Astrocyte (in vitro differentiated cells and primary cell): Measurements from ENCODE around the gene FLACC1. TPM values are rescaled to one million over a fixed set of nuclear protein-coding genes. Genes with fewer than 3 reads are reported as not detected.

Source experiments
- DNase-seq: peaks from one replicate; pipeline ENCODE4 v3.0.0-alpha.2; 2010; ENCODE audit warnings: low read depth
- FAIRE-seq: peaks from 2 replicates; lab custom pipeline; 2011; peaks lifted over from hg19 to GRCh38; lab: Jason Lieb, UNC
- H2AFZ ChIP-seq: 2 replicates; pipeline ENCODE4 v1.6.0; 2012; ENCODE audit warnings: low read depth, low read length, inconsistent platforms
- H3K27ac ChIP-seq: 2 replicates; pipeline ENCODE4 v1.5.1; 2011; ENCODE audit warnings: low read depth, low read length, inconsistent platforms
- H3K27me3 ChIP-seq: 2 replicates; pipeline ENCODE4 v1.6.0; 2011; ENCODE audit warnings: low read length, inconsistent platforms; ENCODE audit not compliant: insufficient read depth
- H3K36me3 ChIP-seq: 2 replicates; pipeline ENCODE4 v1.5.1; 2011; ENCODE audit warnings: low read length, inconsistent platforms; ENCODE audit not compliant: insufficient read depth
- H3K4me1 ChIP-seq: 2 replicates; pipeline ENCODE4 v1.5.1; 2011; ENCODE audit warnings: low read length, inconsistent platforms; ENCODE audit not compliant: insufficient read depth
- H3K4me2 ChIP-seq: 2 replicates; pipeline ENCODE4 v1.6.0; 2012; ENCODE audit warnings: low read length, inconsistent platforms
- H3K4me3 ChIP-seq: 2 replicates; pipeline ENCODE4 v1.5.1; 2011; ENCODE audit warnings: low read depth, mild to moderate bottlenecking, low read length, inconsistent platforms; ENCODE audit not compliant: insufficient read depth
- H3K79me2 ChIP-seq: 2 replicates; pipeline ENCODE4 v1.6.0; 2012; ENCODE audit warnings: mild to moderate bottlenecking, low read length, inconsistent platforms; ENCODE audit not compliant: insufficient read depth
- H3K9ac ChIP-seq: 2 replicates; pipeline ENCODE4 v1.6.0; 2012; ENCODE audit warnings: mild to moderate bottlenecking, low read length, inconsistent platforms
- H3K9me3 ChIP-seq: 2 replicates; pipeline ENCODE4 v1.5.1; 2012; ENCODE audit warnings: low read depth, mild to moderate bottlenecking, low read length, inconsistent platforms; ENCODE audit not compliant: insufficient read depth
- H4K20me1 ChIP-seq: 2 replicates; pipeline ENCODE4 v1.6.0; 2012; ENCODE audit warnings: low read length, inconsistent platforms; ENCODE audit not compliant: insufficient read depth
- H3K27ac Mint-ChIP-seq: one replicate; pipeline ENCODE4 v1.8.0; 2021; ENCODE audit warnings: mild to moderate bottlenecking, mixed read lengths; ENCODE audit not compliant: unreplicated experiment
- H3K27me3 Mint-ChIP-seq: one replicate; pipeline ENCODE4 v1.8.0; 2021; ENCODE audit warnings: low read depth, mixed read lengths; ENCODE audit not compliant: unreplicated experiment
- H3K36me3 Mint-ChIP-seq: one replicate; pipeline ENCODE4 v1.8.0; 2021; ENCODE audit warnings: low read depth, mixed read lengths; ENCODE audit not compliant: unreplicated experiment
- H3K4me1 Mint-ChIP-seq: one replicate; pipeline ENCODE4 v1.8.0; 2021; ENCODE audit warnings: low read depth, mixed read lengths; ENCODE audit not compliant: unreplicated experiment
- H3K4me3 Mint-ChIP-seq: one replicate; pipeline ENCODE4 v1.8.0; 2021; ENCODE audit warnings: mild to moderate bottlenecking, moderate library complexity, mixed read lengths; ENCODE audit not compliant: unreplicated experiment
- H3K9me3 Mint-ChIP-seq: one replicate; pipeline ENCODE4 v1.8.0; 2021; ENCODE audit warnings: mild to moderate bottlenecking, mixed read lengths; ENCODE audit not compliant: unreplicated experiment
- EZH2 ChIP-seq: IDR thresholded peaks from 2 replicates; pipeline ENCODE4 v1.6.1; 2012; ENCODE audit warnings: mild to moderate bottlenecking, low read length, inconsistent platforms; ENCODE audit not compliant: insufficient read depth
- total RNA-seq: library from RNA; stranded (reverse); gene quantifications from 2 replicates; pipeline ENCODE4 v1.2.1, GENCODE V29; 2021
- TF ChIP-seq, protein P1 (sequence below): IDR thresholded peaks from 2 replicates; pipeline ENCODE4 v1.5.1; 2011; ENCODE audit warnings: low read depth, mild to moderate bottlenecking, inconsistent platforms, low read length, moderate library complexity; ENCODE audit not compliant: insufficient read depth

Gene FLACC1
- total RNA-seq, 1 donor from 2014 or later: 2.2 TPM

DNA sequence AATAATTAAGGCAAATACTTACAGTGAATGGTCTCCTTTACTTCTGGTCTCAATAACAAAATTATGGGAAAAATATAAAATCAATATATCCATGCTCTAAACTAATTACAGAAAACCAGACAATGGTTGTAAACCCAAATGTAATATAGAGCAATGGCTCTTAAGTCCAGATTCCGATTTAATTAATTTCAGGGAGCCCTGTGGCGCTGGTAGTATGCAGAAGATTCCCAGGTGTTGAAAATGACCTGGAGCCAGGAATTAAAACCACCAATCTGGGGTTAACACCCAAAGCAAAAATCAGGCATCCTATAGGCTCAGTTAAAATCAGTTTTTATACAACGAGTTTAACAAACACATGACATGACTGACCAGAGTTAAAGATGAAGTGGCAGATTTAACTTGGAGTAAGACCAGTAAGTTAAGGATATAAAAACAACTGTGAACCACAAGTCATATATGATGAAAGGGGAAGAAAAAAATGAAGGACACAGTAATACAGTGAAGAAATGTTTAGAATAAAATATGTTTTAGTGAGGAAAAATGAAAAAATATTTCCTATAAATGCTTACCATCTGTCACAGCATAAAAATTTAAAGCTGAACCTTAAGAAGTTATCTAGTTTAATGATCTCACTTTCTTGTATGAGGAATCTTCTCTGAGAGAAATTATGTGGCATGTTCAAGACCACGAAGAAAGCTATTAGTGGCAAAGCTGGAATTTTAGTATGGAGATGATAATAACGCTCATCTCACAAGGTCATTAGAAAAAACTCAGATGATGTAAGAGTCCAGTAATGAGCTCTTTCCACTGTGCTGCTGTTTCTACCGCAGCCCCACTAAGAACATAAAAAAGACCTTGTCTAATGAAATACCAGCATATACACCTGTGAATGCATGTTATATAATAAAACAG, 45.8 kb upstream of the FLACC1 start:
- Histone ChIP-seq H4K20me1 (peaks cover 5% of the 10 kb centered on the region), H3K79me2 (peaks cover 4% of the 10 kb centered on the region), H3K27me3 (no peaks in the 10 kb centered on the region), H3K27ac (no peak overlapping the region), H3K4me2 (no peak overlapping the region), H3K36me3 (peaks cover 16% of the 10 kb centered on the region), H3K4me3 (no peak overlapping the region), H2AFZ (no peak overlapping the region), H3K9ac (no peak overlapping the region), H3K4me1 (peaks cover 9% of the 10 kb centered on the region), H3K9me3 (no peaks in the 10 kb centered on the region)
- Mint-ChIP-seq H3K4me1 (peaks cover 31% of the 10 kb centered on the region), H3K27me3 (no peaks in the 10 kb centered on the region), H3K4me3 (peak overlapping the region; percentile 2), H3K9me3 (no peaks in the 10 kb centered on the region), H3K27ac (peak overlapping the region; percentile 88), H3K36me3 (peaks cover 7% of the 10 kb centered on the region)
- DNase-seq (peak; percentile 80), FAIRE-seq (peak; percentile 63)
- no peak for TF ChIP-seq EZH2
- TF ChIP-seq, protein P1, sequence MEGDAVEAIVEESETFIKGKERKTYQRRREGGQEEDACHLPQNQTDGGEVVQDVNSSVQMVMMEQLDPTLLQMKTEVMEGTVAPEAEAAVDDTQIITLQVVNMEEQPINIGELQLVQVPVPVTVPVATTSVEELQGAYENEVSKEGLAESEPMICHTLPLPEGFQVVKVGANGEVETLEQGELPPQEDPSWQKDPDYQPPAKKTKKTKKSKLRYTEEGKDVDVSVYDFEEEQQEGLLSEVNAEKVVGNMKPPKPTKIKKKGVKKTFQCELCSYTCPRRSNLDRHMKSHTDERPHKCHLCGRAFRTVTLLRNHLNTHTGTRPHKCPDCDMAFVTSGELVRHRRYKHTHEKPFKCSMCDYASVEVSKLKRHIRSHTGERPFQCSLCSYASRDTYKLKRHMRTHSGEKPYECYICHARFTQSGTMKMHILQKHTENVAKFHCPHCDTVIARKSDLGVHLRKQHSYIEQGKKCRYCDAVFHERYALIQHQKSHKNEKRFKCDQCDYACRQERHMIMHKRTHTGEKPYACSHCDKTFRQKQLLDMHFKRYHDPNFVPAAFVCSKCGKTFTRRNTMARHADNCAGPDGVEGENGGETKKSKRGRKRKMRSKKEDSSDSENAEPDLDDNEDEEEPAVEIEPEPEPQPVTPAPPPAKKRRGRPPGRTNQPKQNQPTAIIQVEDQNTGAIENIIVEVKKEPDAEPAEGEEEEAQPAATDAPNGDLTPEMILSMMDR: no peak

DNA sequence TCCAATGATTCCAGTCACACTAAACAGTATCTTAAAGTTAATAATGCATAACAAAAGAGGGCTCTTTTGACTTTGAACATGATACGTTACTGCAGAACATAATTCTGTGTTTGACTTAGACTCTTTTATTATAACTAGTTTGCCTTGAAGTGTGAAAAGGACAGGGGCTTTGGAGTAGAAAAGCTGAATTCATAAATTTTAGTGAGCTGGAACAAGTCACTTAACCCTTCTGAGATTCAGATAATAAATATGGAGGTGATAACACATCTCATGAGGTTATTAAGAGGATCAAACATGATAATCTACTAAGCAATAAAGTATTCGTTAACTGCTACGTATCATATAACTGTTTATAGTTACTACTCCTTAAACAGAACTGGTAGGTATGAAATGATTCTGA, 44.7 kb upstream of the FLACC1 start:
- no peak overlapping the region for H3K27ac ChIP-seq
- H3K4me1 Mint-ChIP-seq: peaks cover 34% of the 10 kb centered on the region
- FAIRE-seq (no peak), DNase-seq (no peak)
- peaks cover 23% of the 10 kb centered on the region for H3K36me3 ChIP-seq
- no peak overlapping the region for H3K4me3 Mint-ChIP-seq
- H3K9ac ChIP-seq: no peak overlapping the region
- no peaks in the 10 kb centered on the region for H3K27me3 Mint-ChIP-seq
- peaks cover 9% of the 10 kb centered on the region for H3K36me3 Mint-ChIP-seq
- no peak overlapping the region for H3K4me3 ChIP-seq
- TF ChIP-seq, protein P1: no peak
- no peak for TF ChIP-seq EZH2
- H3K9me3 ChIP-seq: no peaks in the 10 kb centered on the region
- no peak overlapping the region for H3K27ac Mint-ChIP-seq
- no peak overlapping the region for H2AFZ ChIP-seq
- no peaks in the 10 kb centered on the region for H3K9me3 Mint-ChIP-seq
- H4K20me1 ChIP-seq: peaks cover 5% of the 10 kb centered on the region
- peaks cover 9% of the 10 kb centered on the region for H3K4me1 ChIP-seq
- H3K79me2 ChIP-seq: no peaks in the 10 kb centered on the region
- H3K4me2 ChIP-seq: no peak overlapping the region
- H3K27me3 ChIP-seq: no peaks in the 10 kb centered on the region

DNA sequence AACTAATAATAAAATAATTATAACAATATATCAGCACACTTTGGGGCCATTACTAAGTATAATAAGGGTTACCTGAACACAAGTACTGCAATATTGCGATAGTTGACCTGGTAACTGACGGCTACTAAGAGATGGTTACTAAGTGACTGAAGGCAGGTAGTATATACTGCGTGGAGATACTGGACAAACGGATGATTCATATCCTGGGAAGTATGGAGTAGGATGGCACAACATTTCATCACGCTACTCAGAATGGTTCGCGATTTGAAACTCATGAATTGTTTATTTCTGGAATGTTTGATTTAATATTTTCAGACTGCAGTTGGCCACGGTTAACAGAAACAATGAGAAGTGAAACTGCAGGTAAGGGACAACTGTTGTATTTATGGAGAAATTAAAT, 39.5 kb upstream of the FLACC1 start:
- Mint-ChIP-seq H3K36me3 (peaks cover 15% of the 10 kb centered on the region), H3K4me1 (peaks cover 9% of the 10 kb centered on the region), H3K27me3 (no peaks in the 10 kb centered on the region), H3K9me3 (no peaks in the 10 kb centered on the region), H3K27ac (no peak overlapping the region), H3K4me3 (no peak overlapping the region)
- H3K4me1 ChIP-seq: no peaks in the 10 kb centered on the region
- TF ChIP-seq EZH2: no peak
- TF ChIP-seq, protein P1: no peak
- H4K20me1 ChIP-seq: no peaks in the 10 kb centered on the region
- no peaks in the 10 kb centered on the region for H3K27me3 ChIP-seq
- no peak overlapping the region for H2AFZ ChIP-seq
- no peaks in the 10 kb centered on the region for H3K79me2 ChIP-seq
- no peak overlapping the region for H3K9ac ChIP-seq
- H3K27ac ChIP-seq: no peak overlapping the region
- H3K4me3 ChIP-seq: no peak overlapping the region
- no peak for DNase-seq
- no peaks in the 10 kb centered on the region for H3K9me3 ChIP-seq
- no peak for FAIRE-seq
- peaks cover 41% of the 10 kb centered on the region for H3K36me3 ChIP-seq
- no peak overlapping the region for H3K4me2 ChIP-seq
